ENCODE measurements around the gene SYNPO2.
"Not testable (repeated sequence)": the region's sequence is repeated elsewhere in the genome, so short reads cannot be mapped to it uniquely, and the experiment has no call there.

Gene SYNPO2

DNA sequence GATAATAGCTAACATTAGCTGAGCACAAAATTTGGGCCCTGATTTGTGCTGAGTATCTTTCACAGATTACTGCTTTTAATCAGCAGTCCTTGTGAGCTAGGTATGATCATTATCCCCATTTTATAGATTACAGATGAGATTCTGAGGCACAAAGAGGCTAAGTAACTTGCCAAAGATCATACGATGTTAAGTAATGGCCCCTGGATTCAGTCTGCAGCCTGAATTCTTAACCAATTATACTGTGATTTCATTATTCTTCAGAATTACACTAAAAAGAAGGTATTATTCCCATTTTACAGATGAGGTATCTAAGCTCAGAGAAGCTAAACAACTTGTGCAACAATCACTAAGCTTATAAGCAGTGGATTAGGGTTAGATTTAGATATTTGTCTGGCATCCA is 149.1 kb downstream of the SYNPO2 start:
- no peaks in the 10 kb centered on the region for H3K36me3 Mint-ChIP-seq
- H3K4me1 Mint-ChIP-seq = no peaks in the 10 kb centered on the region
- H3K4me3 Mint-ChIP-seq = no peak overlapping the region
- H3K9me3 Mint-ChIP-seq = no peaks in the 10 kb centered on the region
- no peak overlapping the region for H3K27ac Mint-ChIP-seq
- H3K27me3 Mint-ChIP-seq = peaks cover 2% of the 10 kb centered on the region

DNA sequence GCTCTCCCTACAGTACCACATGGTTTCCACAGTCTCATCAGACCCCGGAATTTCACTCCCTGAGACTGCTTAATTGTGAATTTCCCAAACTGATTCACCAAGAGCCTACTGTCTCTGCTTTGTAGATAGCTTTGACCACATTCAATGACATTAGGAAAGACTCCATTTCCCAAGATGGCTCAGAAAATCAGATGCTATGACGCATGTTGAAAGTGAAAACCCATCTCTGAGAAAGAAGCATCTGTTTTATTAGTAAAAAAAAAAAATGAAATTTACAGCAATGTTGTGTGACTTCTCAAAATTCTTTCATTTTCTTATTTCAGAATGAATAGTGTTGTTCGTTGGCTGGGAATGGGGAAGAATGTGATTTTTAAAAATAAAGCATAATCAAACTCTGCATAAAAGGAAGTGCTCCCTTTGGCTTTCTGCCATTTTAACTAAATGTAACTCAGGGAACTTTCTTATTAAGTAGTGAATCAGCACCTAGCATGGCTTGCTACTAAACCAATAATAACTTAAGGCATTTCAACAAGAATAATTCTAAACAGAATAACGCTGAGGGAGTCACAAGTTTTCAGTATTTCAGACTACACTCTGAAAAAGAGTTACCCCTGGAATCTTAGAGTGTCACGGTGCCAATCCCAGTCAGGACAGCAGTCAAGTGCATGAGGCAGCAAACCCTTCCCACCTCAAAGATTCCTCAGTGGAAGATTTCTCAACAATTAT is 149.6 kb downstream of the SYNPO2 start:
- Mint-ChIP-seq H3K9me3 (no peaks in the 10 kb centered on the region), H3K4me3 (no peak overlapping the region), H3K4me1 (no peaks in the 10 kb centered on the region), H3K36me3 (no peaks in the 10 kb centered on the region), H3K27me3 (peaks cover 2% of the 10 kb centered on the region), H3K27ac (no peak overlapping the region)

DNA sequence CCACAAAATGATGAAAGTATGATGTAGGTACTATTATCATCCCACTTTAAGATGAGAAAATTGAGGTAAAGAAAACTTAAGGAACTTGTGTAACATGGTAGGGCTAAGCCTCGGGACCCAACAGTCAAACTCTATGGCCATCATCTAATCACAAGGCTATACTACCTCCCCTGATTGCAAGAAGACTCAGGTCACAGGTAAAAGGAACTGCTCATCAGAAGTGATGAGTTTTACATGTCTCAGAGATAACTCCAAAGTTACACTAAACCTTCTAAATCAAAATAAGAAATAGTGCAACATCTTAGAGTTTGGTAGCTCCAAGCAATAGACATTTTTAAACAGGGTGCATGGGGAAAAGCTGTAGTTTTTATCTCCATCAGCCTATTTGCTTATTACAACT is 150.5 kb downstream of the SYNPO2 start:
- H3K36me3 Mint-ChIP-seq = no peaks in the 10 kb centered on the region
- H3K27me3 Mint-ChIP-seq = peaks cover 2% of the 10 kb centered on the region
- H3K9me3 Mint-ChIP-seq = no peaks in the 10 kb centered on the region
- H3K4me1 Mint-ChIP-seq = no peaks in the 10 kb centered on the region
- H3K27ac Mint-ChIP-seq = no peak overlapping the region
- no peak overlapping the region for H3K4me3 Mint-ChIP-seq

DNA sequence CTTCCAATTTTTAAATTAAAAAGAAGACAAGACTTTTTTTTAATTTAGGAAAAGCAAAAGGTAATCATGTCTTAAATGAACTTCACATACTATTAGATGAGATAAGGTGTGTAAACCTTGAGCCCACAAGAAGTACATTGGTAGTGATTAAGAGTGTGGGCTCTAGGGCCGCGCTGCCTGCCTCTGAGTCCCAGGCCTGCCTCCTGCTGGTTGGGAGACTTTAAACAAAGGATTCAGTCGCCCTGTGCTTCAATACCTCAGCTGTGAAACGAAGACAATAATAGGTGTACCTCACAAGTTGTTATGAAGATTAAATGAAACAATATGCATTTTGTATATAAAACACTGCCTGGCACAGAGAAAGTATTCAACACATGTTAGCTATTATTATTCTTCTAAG is 151.1 kb downstream of the SYNPO2 start:
- H3K9me3 Mint-ChIP-seq = no peaks in the 10 kb centered on the region
- no peak overlapping the region for H3K4me3 Mint-ChIP-seq
- no peaks in the 10 kb centered on the region for H3K36me3 Mint-ChIP-seq
- no peak overlapping the region for H3K27ac Mint-ChIP-seq
- H3K4me1 Mint-ChIP-seq = no peaks in the 10 kb centered on the region
- peaks cover 1% of the 10 kb centered on the region for H3K27me3 Mint-ChIP-seq

DNA sequence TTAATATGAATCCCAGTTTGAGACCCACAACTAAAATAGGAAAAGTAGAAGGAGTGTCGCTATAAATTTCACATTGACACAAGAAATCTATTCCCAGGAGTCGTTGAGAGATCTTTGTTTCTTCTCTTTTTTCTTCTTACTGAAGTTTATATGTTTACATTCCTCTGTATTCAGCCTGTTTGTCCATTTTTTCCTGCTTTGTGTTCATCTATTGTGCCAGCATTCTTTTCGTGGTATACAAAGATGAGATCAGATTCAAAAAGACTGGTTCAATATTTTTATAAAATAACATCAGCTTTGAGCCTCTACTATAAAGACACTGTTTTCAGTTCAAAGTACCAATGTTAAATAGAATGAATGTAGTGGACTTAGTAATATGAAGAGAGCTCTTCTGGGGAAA is 151.6 kb downstream of the SYNPO2 start:
- no peaks in the 10 kb centered on the region for H3K4me1 Mint-ChIP-seq
- H3K27ac Mint-ChIP-seq = no peak overlapping the region
- no peaks in the 10 kb centered on the region for H3K36me3 Mint-ChIP-seq
- no peak overlapping the region for H3K4me3 Mint-ChIP-seq
- H3K27me3 Mint-ChIP-seq = no peaks in the 10 kb centered on the region
- H3K9me3 Mint-ChIP-seq = no peaks in the 10 kb centered on the region

DNA sequence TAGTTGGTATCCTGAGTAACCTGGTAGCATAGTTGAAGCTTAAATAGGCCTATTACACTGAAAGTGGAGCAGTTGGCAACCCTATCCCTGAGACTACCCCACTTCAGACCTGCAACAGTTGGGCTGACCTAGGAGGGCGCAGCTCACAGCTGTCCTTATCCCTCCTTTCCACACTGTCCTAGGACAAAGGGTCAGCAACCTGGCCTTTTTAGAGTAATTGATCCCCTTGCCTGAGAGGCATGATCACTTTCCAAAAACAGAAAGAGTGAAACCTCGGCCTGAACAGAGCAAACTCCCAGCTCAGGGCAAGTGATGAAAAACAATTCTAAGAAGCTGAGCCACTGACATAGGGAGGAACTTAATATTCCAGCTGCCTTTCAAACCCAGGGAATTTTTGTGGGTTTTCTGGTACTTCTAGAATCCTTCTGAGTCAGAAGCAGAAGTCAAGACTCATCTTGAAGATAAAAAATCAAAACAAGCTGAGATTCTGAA is 152.1 kb downstream of the SYNPO2 start:
- Mint-ChIP-seq H3K9me3 (no peaks in the 10 kb centered on the region), H3K27me3 (no peaks in the 10 kb centered on the region)

DNA sequence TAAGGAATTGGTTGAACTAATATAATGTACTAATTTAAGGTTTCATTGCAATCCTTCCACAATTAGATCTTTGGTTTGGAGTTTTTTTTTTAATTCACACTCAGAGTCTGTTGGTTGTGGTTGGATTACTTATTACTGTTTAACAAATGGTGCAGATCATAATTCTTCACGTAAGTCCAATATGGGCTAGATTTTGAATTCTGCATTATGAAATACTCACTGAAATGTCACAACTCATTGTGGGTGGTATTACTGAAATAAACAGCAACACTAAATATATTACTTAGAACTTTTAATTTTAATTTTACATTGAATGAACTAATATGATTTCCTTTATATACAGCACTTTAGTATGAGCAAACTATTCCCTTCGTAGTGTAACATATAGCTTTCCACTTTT is 152.7 kb downstream of the SYNPO2 start:
- Mint-ChIP-seq H3K36me3 (no peaks in the 10 kb centered on the region), H3K27me3 (peaks cover under 1% of the 10 kb centered on the region)

More for the DNA sequence above, 152.1 kb downstream of the SYNPO2 start:
- Mint-ChIP-seq H3K4me1 (no peaks in the 10 kb centered on the region), H3K36me3 (no peaks in the 10 kb centered on the region), H3K4me3 (no peak overlapping the region), H3K27ac (no peak overlapping the region)

DNA sequence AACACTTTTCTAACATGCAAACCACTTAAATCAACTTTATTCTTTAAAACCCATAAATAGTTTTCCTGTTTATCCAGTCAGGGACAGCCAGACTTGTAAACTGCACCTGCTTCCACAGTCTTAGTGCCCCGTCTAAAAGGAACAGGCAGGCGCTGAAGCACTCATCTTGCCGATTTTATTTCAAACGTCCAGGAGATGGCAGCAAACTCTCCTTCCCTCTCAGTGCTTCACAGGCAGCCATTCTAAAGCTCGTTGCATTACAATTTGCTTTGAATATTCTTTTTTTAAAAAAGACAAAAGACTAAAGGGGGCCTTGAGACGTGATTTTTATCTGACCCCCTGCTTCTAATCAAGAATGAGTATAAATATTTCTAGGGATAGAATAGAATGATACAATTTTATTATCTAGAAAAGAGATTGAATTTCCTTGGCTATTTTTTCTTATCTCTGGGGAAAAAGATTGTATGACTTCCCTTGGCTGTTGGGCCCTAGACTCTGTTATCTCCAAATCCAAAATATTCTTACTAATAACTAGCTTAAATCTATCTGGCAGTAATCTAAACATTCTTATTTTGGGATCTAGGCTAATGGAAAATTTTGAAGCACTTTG is 153.4 kb downstream of the SYNPO2 start:
- no peaks in the 10 kb centered on the region for H3K4me1 Mint-ChIP-seq
- H3K27ac Mint-ChIP-seq = no peak overlapping the region
- peaks cover 1% of the 10 kb centered on the region for H3K27me3 Mint-ChIP-seq

More for the DNA sequence above, 152.7 kb downstream of the SYNPO2 start:
- Mint-ChIP-seq H3K4me3 (no peak overlapping the region), H3K27ac (no peak overlapping the region), H3K4me1 (no peaks in the 10 kb centered on the region), H3K9me3 (no peaks in the 10 kb centered on the region)

DNA sequence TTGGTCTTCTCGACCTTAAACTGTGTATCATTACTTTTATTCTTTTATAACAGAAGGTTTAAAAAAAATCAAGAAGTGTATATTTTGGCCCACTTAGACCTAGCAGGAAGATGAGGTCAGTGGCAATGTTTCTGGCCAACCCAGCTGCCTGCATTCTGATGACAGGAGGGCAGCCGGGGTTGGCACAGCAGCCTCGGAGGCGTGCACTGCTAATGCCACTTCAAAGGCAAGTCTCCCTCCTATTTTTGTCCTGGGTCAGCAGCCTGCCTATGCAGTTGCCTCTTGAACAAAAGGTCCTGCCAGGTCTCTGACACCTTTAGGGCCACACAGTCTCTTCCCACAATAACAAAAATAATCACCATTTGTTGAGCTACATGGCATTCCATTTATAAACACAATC is 157.6 kb downstream of the SYNPO2 start:
- Mint-ChIP-seq H3K27me3 (peaks cover 4% of the 10 kb centered on the region), H3K9me3 (no peaks in the 10 kb centered on the region), H3K4me3 (no peak overlapping the region), H3K4me1 (no peaks in the 10 kb centered on the region), H3K36me3 (no peaks in the 10 kb centered on the region), H3K27ac (no peak overlapping the region)

More for the DNA sequence above, 153.4 kb downstream of the SYNPO2 start:
- H3K36me3 Mint-ChIP-seq = no peaks in the 10 kb centered on the region
- H3K4me3 Mint-ChIP-seq = no peak overlapping the region
- no peaks in the 10 kb centered on the region for H3K9me3 Mint-ChIP-seq

DNA sequence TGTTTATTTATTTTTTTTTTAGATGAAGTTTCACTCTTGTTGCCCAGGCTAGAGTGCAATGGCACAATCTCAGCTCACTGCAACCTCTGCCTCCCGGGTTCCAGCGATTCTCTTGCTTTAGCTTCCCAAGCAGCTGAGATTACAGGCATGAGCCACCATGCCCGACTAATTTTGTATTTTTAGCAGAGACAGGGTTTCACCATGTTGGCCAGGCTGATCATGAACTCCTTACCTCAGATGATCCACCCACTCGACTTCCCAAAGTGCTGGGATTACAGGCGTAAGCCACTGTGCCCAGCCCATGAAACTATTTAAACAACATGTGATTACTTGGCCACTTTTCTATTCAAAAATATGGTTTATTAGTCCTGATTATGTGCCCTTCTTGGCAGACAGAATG is 158.4 kb downstream of the SYNPO2 start:
- H3K4me3 Mint-ChIP-seq, H3K27ac Mint-ChIP-seq, H3K27me3 Mint-ChIP-seq, H3K36me3 Mint-ChIP-seq, H3K4me1 Mint-ChIP-seq, H3K9me3 Mint-ChIP-seq: not testable (repeated sequence)

DNA sequence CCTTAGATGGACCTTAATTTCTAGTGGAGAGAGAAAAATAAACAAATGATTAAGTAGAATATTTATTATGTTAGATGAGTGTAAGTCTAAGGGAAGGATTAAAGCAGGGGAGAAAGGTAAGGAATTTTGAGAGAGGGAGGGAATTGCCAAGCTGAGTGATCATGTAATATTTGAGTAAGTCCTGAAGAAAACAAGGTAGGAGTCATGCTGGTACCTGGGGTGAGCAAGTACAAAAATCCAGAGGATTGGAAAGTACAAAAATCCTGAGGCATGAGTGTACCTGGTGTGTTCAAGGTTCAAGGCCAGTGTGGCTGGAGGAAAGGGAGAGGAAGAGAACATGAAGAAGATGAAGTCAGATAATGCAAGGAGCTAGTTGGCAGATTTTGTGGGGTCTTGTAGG is 159.8 kb downstream of the SYNPO2 start:
- Mint-ChIP-seq H3K36me3 (no peaks in the 10 kb centered on the region), H3K27ac (no peak overlapping the region), H3K9me3 (no peaks in the 10 kb centered on the region), H3K4me1 (no peaks in the 10 kb centered on the region), H3K4me3 (no peak overlapping the region), H3K27me3 (peaks cover 4% of the 10 kb centered on the region)

DNA sequence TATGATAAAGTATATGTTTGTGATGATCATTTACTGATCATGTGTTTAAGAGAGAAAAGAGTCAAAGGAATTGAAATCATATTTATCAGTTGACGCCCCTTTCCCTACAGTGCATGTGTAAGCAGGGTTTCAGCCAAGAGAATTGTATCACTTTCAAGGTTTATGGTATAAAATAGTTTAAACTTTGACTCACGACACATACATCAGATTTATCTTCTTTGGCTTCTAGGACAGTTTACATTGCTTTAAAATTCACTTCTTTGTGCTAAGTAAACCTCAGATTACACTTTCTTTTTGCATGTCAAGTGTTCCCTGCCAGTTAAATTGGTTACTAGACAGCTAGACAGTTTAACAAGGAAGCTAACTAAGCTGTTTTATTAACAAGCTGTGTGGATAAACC is 160.7 kb downstream of the SYNPO2 start:
- Mint-ChIP-seq H3K4me1 (no peaks in the 10 kb centered on the region), H3K27ac (no peak overlapping the region), H3K27me3 (peaks cover 4% of the 10 kb centered on the region), H3K9me3 (no peaks in the 10 kb centered on the region), H3K36me3 (no peaks in the 10 kb centered on the region), H3K4me3 (no peak overlapping the region)

DNA sequence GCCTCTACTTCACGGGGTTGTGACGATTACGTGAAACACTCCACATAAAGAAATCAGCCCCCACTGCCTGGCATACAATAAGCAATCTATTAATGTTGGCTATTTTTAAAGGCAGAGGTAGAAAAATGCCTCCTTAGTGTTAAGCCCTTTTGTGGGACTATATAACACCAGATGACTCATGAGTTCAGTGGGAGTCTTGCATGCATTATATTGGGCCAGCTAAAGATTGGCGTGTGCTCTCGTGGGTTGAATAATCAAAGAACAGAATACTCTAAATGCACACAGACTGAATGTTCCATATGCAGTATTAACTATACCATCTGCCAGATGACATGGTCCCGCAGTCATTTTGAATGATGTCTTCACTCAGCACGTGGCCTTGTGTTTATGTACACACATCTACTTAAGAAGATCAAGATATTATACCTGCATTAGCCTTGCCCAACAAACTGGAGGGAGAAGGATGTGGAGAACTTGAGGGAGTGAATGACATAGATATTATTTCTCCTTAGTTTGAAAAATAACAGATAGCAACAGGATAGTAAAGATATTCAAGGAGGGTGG is 162.0 kb downstream of the SYNPO2 start:
- Mint-ChIP-seq H3K4me1 (no peaks in the 10 kb centered on the region), H3K27me3 (peaks cover 4% of the 10 kb centered on the region), H3K9me3 (no peaks in the 10 kb centered on the region), H3K27ac (no peak overlapping the region), H3K36me3 (no peaks in the 10 kb centered on the region), H3K4me3 (no peak overlapping the region)

DNA sequence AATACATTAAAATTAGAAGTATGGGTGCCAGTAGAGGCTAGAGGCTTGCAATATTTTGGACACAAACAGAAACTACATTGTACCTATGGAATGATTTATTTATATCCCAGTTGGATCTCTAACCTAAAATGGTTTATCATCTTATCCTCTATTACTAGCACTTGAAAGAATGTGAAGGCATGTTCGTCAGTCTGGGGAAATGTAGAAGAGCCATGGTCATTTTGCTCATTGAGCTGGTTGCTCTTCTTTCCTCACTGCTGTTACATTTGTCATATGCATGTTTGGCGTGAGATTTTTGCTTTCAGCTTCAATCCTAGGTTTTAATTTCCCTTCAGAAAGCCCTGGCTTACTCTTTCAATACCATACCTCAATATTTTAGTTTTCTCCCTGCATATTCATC is 164.6 kb downstream of the SYNPO2 start:
- Mint-ChIP-seq H3K4me1 (no peaks in the 10 kb centered on the region), H3K9me3 (no peaks in the 10 kb centered on the region), H3K4me3 (no peak overlapping the region), H3K27me3 (peaks cover 3% of the 10 kb centered on the region), H3K27ac (no peak overlapping the region), H3K36me3 (no peaks in the 10 kb centered on the region)

DNA sequence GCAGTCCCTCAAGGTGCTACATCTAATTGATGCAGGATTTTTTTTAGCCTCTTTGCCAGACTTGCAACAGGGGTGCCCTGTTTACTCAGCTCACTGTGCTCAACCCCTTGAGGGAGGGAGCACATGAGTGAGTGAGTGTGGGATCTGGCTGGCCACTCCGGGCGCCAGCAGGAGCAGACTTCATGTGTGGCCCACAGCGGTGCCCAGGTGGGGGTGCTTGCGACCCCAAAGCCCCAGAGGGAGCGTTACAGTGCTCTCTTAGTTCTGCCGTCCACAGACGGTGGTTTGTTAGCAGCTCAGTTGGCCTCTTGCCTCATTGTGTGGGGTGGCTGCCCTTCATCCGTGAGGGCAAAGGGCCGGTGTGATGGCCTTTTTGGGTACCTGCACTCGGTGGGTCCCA is 165.3 kb downstream of the SYNPO2 start:
- no peaks in the 10 kb centered on the region for H3K4me1 Mint-ChIP-seq
- H3K27ac Mint-ChIP-seq = no peak overlapping the region
- H3K9me3 Mint-ChIP-seq = no peaks in the 10 kb centered on the region
- H3K4me3 Mint-ChIP-seq = no peak overlapping the region
- peaks cover 3% of the 10 kb centered on the region for H3K27me3 Mint-ChIP-seq
- H3K36me3 Mint-ChIP-seq = no peaks in the 10 kb centered on the region

DNA sequence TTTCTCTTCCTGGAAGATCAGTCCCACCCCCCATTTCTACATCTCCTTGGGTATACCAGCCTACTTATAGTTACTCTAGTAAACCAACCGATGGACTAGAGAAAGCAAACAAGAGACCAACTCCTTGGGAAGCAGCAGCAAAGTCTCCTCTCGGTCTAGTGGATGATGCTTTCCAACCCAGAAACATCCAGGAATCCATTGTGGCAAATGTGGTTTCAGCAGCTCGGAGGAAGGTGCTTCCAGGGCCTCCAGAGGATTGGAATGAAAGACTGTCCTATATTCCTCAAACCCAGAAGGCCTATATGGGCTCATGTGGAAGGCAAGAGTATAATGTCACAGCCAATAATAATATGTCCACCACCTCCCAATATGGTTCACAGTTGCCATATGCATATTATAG is 168.8 kb downstream of the SYNPO2 start:
- Mint-ChIP-seq H3K9me3 (no peaks in the 10 kb centered on the region), H3K27ac (no peak overlapping the region), H3K4me1 (no peaks in the 10 kb centered on the region), H3K27me3 (no peaks in the 10 kb centered on the region), H3K36me3 (no peaks in the 10 kb centered on the region), H3K4me3 (no peak overlapping the region)
